ENCODE results near the gene HPRT1.

Gene HPRT1

GRCh38 chrX:134478374-134478773 is 18.4 kb downstream of the HPRT1 start:
- DNase-seq = no peak

- DNase-seq = no peak
These were observed 20.1 kb downstream of the HPRT1 start for GRCh38 chrX:134480061-134480460.

GRCh38 chrX:134481339-134481738 is 21.4 kb downstream of the HPRT1 start:
- DNase-seq = no peak

GRCh38 chrX:134482371-134482770 is 22.4 kb downstream of the HPRT1 start:
- peak; percentile 53 to 62 for DNase-seq

GRCh38 chrX:134484039-134484438 is 24.1 kb downstream of the HPRT1 start:
- peak; percentile 16 to 50 for DNase-seq

GRCh38 chrX:134501941-134502340 is 42.0 kb downstream of the HPRT1 start:
- no peak for DNase-seq

GRCh38 chrX:134502686-134503085 is 42.7 kb downstream of the HPRT1 start:
- DNase-seq = no peak

GRCh38 chrX:134512566-134512965 is 52.6 kb downstream of the HPRT1 start:
- no peak for DNase-seq

- no peak for DNase-seq
These were observed 53.1 kb downstream of the HPRT1 start for GRCh38 chrX:134513091-134513490.

GRCh38 chrX:134520860-134521390 is 61.0 kb downstream of the HPRT1 start:
- DNase-seq = peak; percentile 41 to 52

- DNase-seq = no peak
These were observed 64.2 kb downstream of the HPRT1 start for GRCh38 chrX:134524181-134524580.

GRCh38 chrX:134525086-134525792 is 65.3 kb downstream of the HPRT1 start:
- no peak for DNase-seq

- DNase-seq = no peak
These were observed 66.4 kb downstream of the HPRT1 start for GRCh38 chrX:134526399-134526798.

GRCh38 chrX:134528960-134529359 is 69.0 kb downstream of the HPRT1 start:
- DNase-seq = no peak

- DNase-seq = no peak
These were observed 69.5 kb downstream of the HPRT1 start for GRCh38 chrX:134529481-134529880.

GRCh38 chrX:134530845-134531244 is 70.9 kb downstream of the HPRT1 start:
- no peak for DNase-seq

- DNase-seq = no peak
These were observed 73.4 kb downstream of the HPRT1 start for GRCh38 chrX:134533352-134533751.

- DNase-seq = no peak
These were observed 74.0 kb downstream of the HPRT1 start for GRCh38 chrX:134533952-134534351.

GRCh38 chrX:134537179-134537955 is 77.4 kb downstream of the HPRT1 start:
- no peak for DNase-seq

- no peak for DNase-seq
These were observed 78.4 kb downstream of the HPRT1 start for GRCh38 chrX:134538316-134538715.

- DNase-seq = no peak
These were observed 81.9 kb downstream of the HPRT1 start for GRCh38 chrX:134541906-134542305.

- no peak for DNase-seq
These were observed 82.5 kb downstream of the HPRT1 start for GRCh38 chrX:134542485-134542884.

GRCh38 chrX:134543288-134543687 is 83.3 kb downstream of the HPRT1 start:
- no peak for DNase-seq

- no peak for DNase-seq
These were observed 84.2 kb downstream of the HPRT1 start for GRCh38 chrX:134544135-134544512.

All from inflammatory macrophage (primary cell).